GM04504 (cell line): ENCODE data around the gene FADS2.

Experiments
- DNase-seq: peaks from one replicate; pipeline ENCODE4 v3.0.0-alpha.2; 2012; ENCODE audit warnings: low read depth

FADS2 gene

GRCh38 chr11:61795876-61796526, 32.1 kb upstream of the FADS2 start:
- no peak for DNase-seq

- DNase-seq: peak; percentile 71
Measured at GRCh38 chr11:61797263-61797944, 30.7 kb upstream of the FADS2 start.

- no peak for DNase-seq
Measured at GRCh38 chr11:61799665-61800284, 28.3 kb upstream of the FADS2 start.

- no peak for DNase-seq
Measured at GRCh38 chr11:61800331-61801281, 27.5 kb upstream of the FADS2 start.

- DNase-seq: no peak
Measured at GRCh38 chr11:61802605-61803004, 25.5 kb upstream of the FADS2 start.

- DNase-seq: no peak
Measured at GRCh38 chr11:61803889-61804647, 24.0 kb upstream of the FADS2 start.

- no peak for DNase-seq
Measured at GRCh38 chr11:61805146-61805545, 23.0 kb upstream of the FADS2 start.

- no peak for DNase-seq
Measured at GRCh38 chr11:61806785-61807184, 21.3 kb upstream of the FADS2 start.

- no peak for DNase-seq
Measured at GRCh38 chr11:61810671-61811175, 17.4 kb upstream of the FADS2 start.

GRCh38 chr11:61811831-61812230, 16.3 kb upstream of the FADS2 start:
- DNase-seq: no peak

GRCh38 chr11:61812736-61813411, 15.2 kb upstream of the FADS2 start:
- no peak for DNase-seq

GRCh38 chr11:61814247-61814957, 13.7 kb upstream of the FADS2 start:
- DNase-seq: no peak

- peak; percentile 89 for DNase-seq
Measured at GRCh38 chr11:61814958-61815789, 12.9 kb upstream of the FADS2 start.

- no peak for DNase-seq
Measured at GRCh38 chr11:61815790-61816735, 12.0 kb upstream of the FADS2 start.

GRCh38 chr11:61816736-61817455, 11.2 kb upstream of the FADS2 start, which contains the start of gene FADS1:
FADS1 (minus strand) TSS chr11:61817003; CDS start chr11:61816929, 74 bp downstream.
- peak; percentile 73 for DNase-seq

- no peak for DNase-seq
Measured at GRCh38 chr11:61817471-61818202, 10.5 kb upstream of the FADS2 start.
